CD14-positive monocyte (primary cell): ENCODE data around the gene SAMSN1. TPM values are rescaled to one million over a fixed set of nuclear protein-coding genes. Genes with fewer than 3 reads are reported as not detected.

Experiments used
- DNase-seq, 3 donors: peaks; one replicate each; pipeline ENCODE4 v3.0.0-alpha.2; 2011 to 2022
- H2AFZ ChIP-seq: 2 replicates; pipeline ENCODE4 v1.6.0; 2012; ENCODE audit warnings: mild to moderate bottlenecking, low read depth, low read length, inconsistent platforms; ENCODE audit not compliant: insufficient read depth, poor library complexity, severe bottlenecking
- H3K27ac ChIP-seq, 2 donors: 1 replicate in 1 of 2; 2 replicates in 1 of 2; pipeline ENCODE4 v1.5.1; 2012 to 2013; ENCODE audit warnings: low read length in 2 of 2, control low read depth in 1 of 2, inconsistent platforms in 1 of 2, low read depth in 1 of 2, mild to moderate bottlenecking in 1 of 2
- H3K27me3 ChIP-seq, 2 donors: one replicate each; pipeline versions ENCODE4 v1.6.0 to v1.6.1; 2011 to 2013; ENCODE audit warnings: low read length in 2 of 2; ENCODE audit not compliant: control insufficient read depth in 2 of 2, insufficient read depth in 2 of 2
- H3K36me3 ChIP-seq, 2 donors: replicated peaks in 1 of 2; 1 replicate in 1 of 2; 2 replicates in 1 of 2; pipeline versions ENCODE4 v1.5.1 to v1.6.1; 2012 to 2013; ENCODE audit warnings: low read length in 2 of 2, control low read depth in 1 of 2, inconsistent platforms in 1 of 2, mild to moderate bottlenecking in 1 of 2; ENCODE audit not compliant: insufficient read depth in 2 of 2, control insufficient read depth in 1 of 2
- H3K4me1 ChIP-seq, 2 donors: 1 replicate in 1 of 2; 2 replicates in 1 of 2; pipeline versions ENCODE4 v1.5.1 to v1.6.1; 2012 to 2013; ENCODE audit warnings: low read length in 2 of 2, control low read depth in 1 of 2, inconsistent platforms in 1 of 2, mild to moderate bottlenecking in 1 of 2, moderate library complexity in 1 of 2; ENCODE audit not compliant: insufficient read depth in 2 of 2, control insufficient read depth in 1 of 2
- H3K4me2 ChIP-seq: replicated peaks from 2 replicates; pipeline ENCODE3; 2012; ENCODE audit warnings: low read length, moderate library complexity, mild to moderate bottlenecking; ENCODE audit not compliant: poor library complexity, severe bottlenecking; ENCODE audit errors: extremely low read depth
- H3K4me3 ChIP-seq, 3 experiments: fragments of 200-600 bp in 1 of 3; sonication (generic) in 1 of 3; replicated peaks in 1 of 3; 1 replicate in 2 of 3; 2 replicates in 1 of 3; pipeline ENCODE4 v1.5.1; 2011 to 2013; ENCODE audit warnings: low read length in 3 of 3, mild to moderate bottlenecking in 3 of 3, control low read depth in 2 of 3, low read depth in 2 of 3, inconsistent platforms in 1 of 3, moderate library complexity in 1 of 3
- H3K79me2 ChIP-seq: 2 replicates; pipeline ENCODE4 v1.6.0; 2012; ENCODE audit warnings: mild to moderate bottlenecking, control low read depth, inconsistent platforms, low read length, moderate library complexity; ENCODE audit not compliant: insufficient read depth
- H3K9ac ChIP-seq: 2 replicates; pipeline ENCODE4 v1.6.0; 2017; ENCODE audit warnings: low read length, mild to moderate bottlenecking; ENCODE audit not compliant: insufficient read depth, poor library complexity, severe bottlenecking
- H3K9me3 ChIP-seq, 2 donors: replicated peaks in 1 of 2; 1 replicate in 1 of 2; 2 replicates in 1 of 2; pipeline versions ENCODE4 v1.5.1 to v1.6.1; 2012 to 2013; ENCODE audit warnings: low read length in 2 of 2, control low read depth in 1 of 2; ENCODE audit not compliant: control insufficient read depth in 1 of 2, insufficient read depth in 1 of 2
- H4K20me1 ChIP-seq: 2 replicates; pipeline ENCODE4 v1.6.0; 2012; ENCODE audit warnings: mild to moderate bottlenecking, low read length, control low read depth, moderate library complexity; ENCODE audit not compliant: insufficient read depth
- H3K27ac Mint-ChIP-seq, 7 donors: one replicate each; pipeline ENCODE4 v1.8.0; 2020; ENCODE audit warnings: mild to moderate bottlenecking in 7 of 7, mixed read lengths in 7 of 7, moderate library complexity in 6 of 7, inconsistent platforms in 2 of 7
- H3K27me3 Mint-ChIP-seq, 3 donors: one replicate each; pipeline ENCODE4 v1.8.0; 2021 to 2022; ENCODE audit warnings: low read depth in 3 of 3, mild to moderate bottlenecking in 3 of 3, mixed read lengths in 3 of 3, moderate library complexity in 3 of 3, inconsistent platforms in 1 of 3
- H3K36me3 Mint-ChIP-seq, 2 donors: one replicate each; pipeline ENCODE4 v1.8.0; 2020; ENCODE audit warnings: mixed read lengths in 2 of 2, inconsistent platforms in 1 of 2, mild to moderate bottlenecking in 1 of 2
- H3K4me1 Mint-ChIP-seq: one replicate; pipeline ENCODE4 v1.8.0; 2020; ENCODE audit warnings: mild to moderate bottlenecking, mixed read lengths
- H3K4me3 Mint-ChIP-seq, 2 donors: one replicate each; pipeline ENCODE4 v1.8.0; 2020; ENCODE audit warnings: mild to moderate bottlenecking in 2 of 2, mixed read lengths in 2 of 2, moderate library complexity in 1 of 2
- H3K9me3 Mint-ChIP-seq, 7 donors: one replicate each; pipeline ENCODE4 v1.8.0; 2020 to 2022; ENCODE audit warnings: mixed read lengths in 7 of 7, mild to moderate bottlenecking in 6 of 7, moderate library complexity in 6 of 7, inconsistent platforms in 2 of 7
- CTCF ChIP-seq: fragments of 200-600 bp; IDR thresholded peaks from one replicate; pipeline ENCODE4 v1.8.0; 2022; ENCODE audit warnings: antibody characterized with exemption, mild to moderate bottlenecking
- WGBS: methylation state at CpG from one replicate; pipeline ENCODE4 v1.1.5; 2013; ENCODE audit warnings: missing lambda C conversion rate; ENCODE audit not compliant: insufficient coverage; 5-methylcytosine and 5-hydroxymethylcytosine counted together
- intact Hi-C, 2 donors: fragments of 100-400 bp; cut with micrococcal nuclease; formaldehyde crosslinking; loops; one replicate each; pipeline versions ENCODE4 v1.15.0 to v1.15.1; 2023
- polyA plus RNA-seq, 3 donors: library from polyadenylated mRNA; depleted of rRNA in 1 of 3; unstranded in 2 of 3; stranded (reverse) in 1 of 3; fragments of 300-500 nt in 2 of 3; fragments of >200 nt in 1 of 3; fragmentation: Illumina TruSeq in 2 of 3; gene quantifications; 1 replicate in 2 of 3; 2 replicates in 1 of 3; pipeline ENCODE4 v1.2.3, GENCODE V29; 2012 to 2021

Gene SAMSN1
- polyA plus RNA-seq, 3 donors: 20.9 to 38.6 (median 31.0) TPM

GRCh38 chr21:14487490-14488432, 58.4 kb downstream of the SAMSN1 start:
- Mint-ChIP-seq H3K36me3 (peaks cover 65 to 69% of the 10 kb centered on the region in 2 donors), H3K4me3 (no peak overlapping the region), H3K4me1 (peaks cover 19% of the 10 kb centered on the region), H3K9me3 (peaks cover 0 to 5% (median 0%) of the 10 kb centered on the region in 7 donors), H3K27me3 (no peaks in the 10 kb centered on the region), H3K27ac (no peak overlapping the region)
- no peak for DNase-seq
- Histone ChIP-seq H4K20me1 (no peaks in the 10 kb centered on the region), H3K4me2 (no peak overlapping the region), H3K9ac (no peak overlapping the region), H3K36me3 (peaks cover 22 to 74% of the 10 kb centered on the region in 2 donors), H3K27ac (no peak overlapping the region), H2AFZ (no peak overlapping the region), H3K4me3 (no peak overlapping the region), H3K79me2 (no peaks in the 10 kb centered on the region), H3K9me3 (no peaks in the 10 kb centered on the region), H3K4me1 (peaks cover 11 to 12% of the 10 kb centered on the region in 2 donors), H3K27me3 (no peaks in the 10 kb centered on the region)
- intact Hi-C loops: loop anchor here in 1 of 2 donors (10.0 kb wide), 1 partner anchor 57 kb away; the partner anchor contains the start of gene SAMSN1
- no peak for TF ChIP-seq CTCF

- H3K27me3 ChIP-seq: no peaks in the 10 kb centered on the region
- no peaks in the 10 kb centered on the region for H3K27me3 Mint-ChIP-seq
- peaks cover 60 to 61% of the 10 kb centered on the region in 2 donors for H3K36me3 Mint-ChIP-seq
- peak overlapping the region in 2 of 7 donors; percentile 64 to 74 for H3K27ac Mint-ChIP-seq
- H3K4me3 Mint-ChIP-seq: no peak overlapping the region
- H3K79me2 ChIP-seq: no peaks in the 10 kb centered on the region
- DNase-seq: no peak
- WGBS: no CpG with 5 or more reads among the region's 3 CpGs
- no peaks in the 10 kb centered on the region for H3K9me3 ChIP-seq
- H3K4me1 Mint-ChIP-seq: peaks cover 27% of the 10 kb centered on the region
- intact Hi-C loops: loop anchor here in 1 of 2 donors (10.0 kb wide), 1 partner anchor 58 kb away; the partner anchor contains the start of gene SAMSN1
- H3K36me3 ChIP-seq: peaks cover 16 to 65% of the 10 kb centered on the region in 2 donors
- H3K9me3 Mint-ChIP-seq: peaks cover 0 to 5% (median 0%) of the 10 kb centered on the region in 7 donors
- H3K9ac ChIP-seq: no peak overlapping the region
- TF ChIP-seq CTCF: no peak
- no peak overlapping the region for H3K4me3 ChIP-seq
- H3K4me1 ChIP-seq: peaks cover 15 to 19% of the 10 kb centered on the region in 2 donors
- no peaks in the 10 kb centered on the region for H4K20me1 ChIP-seq
- H3K27ac ChIP-seq: no peak overlapping the region
- H2AFZ ChIP-seq: no peak overlapping the region
- H3K4me2 ChIP-seq: no peak overlapping the region
These were observed 59.2 kb downstream of the SAMSN1 start for GRCh38 chr21:14486869-14487268.
